Measurements from ENCODE around the gene BCL7A.
"Not testable (repeated sequence)": the region's sequence is repeated elsewhere in the genome, so short reads cannot be mapped to it uniquely, and the experiment has no call there.

The BCL7A gene

DNA sequence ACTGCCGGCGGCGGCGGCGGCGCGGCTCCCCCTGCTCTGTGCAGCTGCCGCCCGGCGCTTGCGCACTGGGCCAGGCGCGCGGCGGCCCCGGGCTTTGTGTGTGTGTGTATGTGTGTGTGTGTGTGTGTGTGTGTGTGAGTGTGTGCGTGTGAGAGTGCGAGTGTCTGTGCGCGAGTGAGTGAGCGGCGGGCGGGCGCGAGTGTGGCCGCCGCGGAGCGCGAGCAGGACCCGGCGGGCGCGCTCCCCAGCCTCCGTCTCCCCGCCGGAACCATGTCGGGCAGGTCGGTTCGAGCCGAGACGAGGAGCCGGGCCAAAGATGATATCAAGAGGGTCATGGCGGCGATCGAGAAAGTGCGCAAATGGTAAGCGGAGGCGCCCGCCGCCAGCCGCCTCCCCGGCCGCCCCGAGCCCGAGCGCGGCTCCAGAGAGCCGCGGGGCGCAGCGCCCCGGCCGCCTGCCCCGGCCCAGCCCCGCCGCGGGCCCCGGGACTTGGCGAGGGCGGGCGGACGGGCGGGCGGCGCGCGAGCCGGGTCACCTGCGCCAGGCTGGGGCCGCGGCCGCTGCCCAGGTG, at the start of gene BCL7A:
Gene BCL7A, plus strand, starts transcription at position 63 of the 571 bp plus-strand sequence. Its CDS starts 208 bp downstream, at position 271.
- peak; percentile 57 for DNase-seq

DNA sequence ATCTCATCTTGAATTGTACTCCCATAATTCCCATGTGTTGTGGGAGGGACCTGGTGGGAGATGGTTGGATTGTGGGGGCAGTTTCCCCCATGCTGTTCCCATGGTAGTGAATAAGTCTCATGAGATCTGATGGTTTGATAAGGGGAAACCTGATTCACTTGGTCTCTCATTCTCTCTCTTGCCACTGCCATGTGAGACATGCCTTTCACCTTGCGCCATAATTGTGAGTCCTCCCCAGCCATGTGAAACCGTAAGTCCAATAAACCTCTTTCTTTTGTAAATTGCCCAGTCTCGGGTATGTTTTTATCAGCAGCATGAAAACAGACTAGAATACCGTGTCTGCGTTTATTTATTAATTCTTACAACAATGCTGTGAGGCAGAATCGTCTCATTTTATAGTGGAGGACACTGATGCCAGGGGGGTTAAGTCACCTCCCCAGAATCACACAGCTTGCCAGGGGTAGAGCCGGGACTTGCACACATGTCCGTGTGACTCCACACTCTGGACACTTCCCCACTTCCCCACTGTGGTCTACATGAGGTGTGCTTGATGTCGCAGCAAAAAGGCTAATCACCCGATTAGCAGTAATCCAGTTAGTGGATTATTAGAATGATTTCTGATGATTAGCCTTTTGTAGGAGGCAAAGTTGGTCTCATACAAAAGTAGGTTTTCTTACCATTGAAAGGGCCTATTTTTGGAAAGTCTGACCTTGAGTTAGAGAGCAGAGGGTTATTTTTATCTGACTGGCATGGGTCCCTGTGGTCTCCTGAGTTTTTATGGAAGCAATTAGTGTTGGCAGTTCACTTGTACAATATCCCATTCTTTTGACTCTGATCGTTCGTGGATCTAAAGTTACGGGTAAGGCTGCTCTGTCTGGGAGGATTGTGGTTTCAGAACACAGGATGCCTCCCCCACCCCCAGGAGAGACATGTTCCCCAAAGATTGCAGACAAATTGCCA, 47.4 kb upstream of the BCL7A start:
- DNase-seq = no peak

DNA sequence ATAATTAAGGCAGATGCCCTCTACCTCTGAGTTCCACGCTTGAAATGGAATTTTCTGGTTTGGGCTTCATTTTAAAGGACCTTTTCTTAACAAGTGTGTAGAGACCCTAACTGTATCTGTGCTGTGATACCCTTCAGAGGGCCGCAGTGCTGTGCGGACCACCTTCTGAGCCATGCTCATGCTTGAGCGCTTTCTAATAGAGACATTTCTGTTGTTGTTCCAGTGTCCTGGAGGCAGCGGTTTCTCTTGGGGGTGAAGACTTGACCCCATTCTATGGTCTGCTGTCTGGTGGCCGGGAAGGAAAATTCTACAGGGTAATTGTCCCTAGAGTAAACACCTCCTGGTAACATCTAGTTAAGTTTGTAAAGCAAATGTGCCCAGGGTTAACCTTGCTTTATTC, 46.7 kb upstream of the BCL7A start:
- no peak for DNase-seq

DNA sequence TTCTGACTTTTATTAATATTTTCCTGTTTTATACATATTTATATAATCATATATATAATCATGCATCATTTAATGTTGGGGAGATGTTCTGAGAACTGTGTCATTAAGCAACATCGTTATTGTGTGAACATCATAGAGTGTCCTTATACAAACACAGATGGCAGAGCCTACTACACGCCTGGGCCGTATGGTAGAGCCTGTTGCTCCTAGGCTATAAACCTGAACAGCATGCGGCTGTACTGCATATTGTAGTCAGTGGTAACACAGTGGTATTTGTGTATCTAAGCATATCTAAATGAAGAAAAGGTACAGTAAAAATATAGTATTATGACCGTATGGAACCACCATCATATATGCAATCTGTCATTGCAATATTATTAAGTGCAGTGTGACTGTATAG, 44.7 kb upstream of the BCL7A start:
- no peak for DNase-seq

DNA sequence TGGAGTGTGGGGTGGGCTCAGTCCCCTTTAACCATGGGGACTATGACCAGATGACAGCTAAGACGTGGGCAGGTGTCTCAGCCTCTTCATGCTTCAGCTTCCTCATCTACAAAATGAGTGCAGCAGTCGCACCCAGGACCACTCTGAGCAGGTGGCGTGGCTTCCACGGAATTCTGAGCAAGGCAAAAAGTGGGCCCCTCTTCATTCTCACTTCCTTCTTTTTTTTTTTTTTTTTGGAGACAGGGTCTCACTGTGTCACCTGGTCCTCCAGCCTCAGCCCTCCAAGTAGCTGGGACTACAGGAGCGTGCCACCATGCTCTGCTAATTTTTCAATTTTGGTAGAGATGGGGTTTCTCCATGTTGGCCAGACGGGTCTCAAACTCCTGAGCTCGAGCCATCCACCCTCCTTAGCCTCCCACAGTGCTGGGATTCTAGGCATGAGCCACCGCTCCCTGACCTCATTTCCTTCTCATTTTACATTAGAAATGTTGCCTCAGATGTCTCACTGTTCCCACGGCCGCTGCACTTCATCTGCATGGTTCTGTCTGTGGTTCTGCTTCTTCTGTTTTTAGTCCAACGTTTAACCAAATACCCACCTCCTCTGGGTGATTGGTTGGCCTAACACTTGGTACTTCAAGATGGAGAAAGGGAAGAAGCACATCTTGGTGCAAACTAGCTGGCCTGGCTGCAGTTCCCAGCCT, 41.3 kb upstream of the BCL7A start:
- DNase-seq = no peak

DNA sequence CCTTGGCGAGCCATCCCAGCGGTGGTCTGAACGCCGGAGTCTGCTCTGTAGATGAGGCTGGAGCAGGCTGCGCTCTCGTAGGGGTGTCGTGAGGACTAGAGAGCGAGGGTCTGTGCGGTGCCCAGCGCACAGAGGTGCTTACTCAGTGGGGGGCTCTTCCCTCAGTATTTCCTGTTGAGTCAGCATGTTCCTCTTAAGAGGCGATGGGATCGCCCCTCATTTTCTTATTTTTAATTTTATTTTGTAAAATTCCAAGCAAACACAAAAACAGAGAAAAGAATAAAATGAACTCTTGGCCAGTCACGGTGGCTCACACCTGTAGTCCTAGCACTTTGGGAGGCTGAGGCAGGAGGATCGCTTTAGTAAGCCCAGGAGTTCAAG, 40.8 kb upstream of the BCL7A start:
- DNase-seq = no peak

DNA sequence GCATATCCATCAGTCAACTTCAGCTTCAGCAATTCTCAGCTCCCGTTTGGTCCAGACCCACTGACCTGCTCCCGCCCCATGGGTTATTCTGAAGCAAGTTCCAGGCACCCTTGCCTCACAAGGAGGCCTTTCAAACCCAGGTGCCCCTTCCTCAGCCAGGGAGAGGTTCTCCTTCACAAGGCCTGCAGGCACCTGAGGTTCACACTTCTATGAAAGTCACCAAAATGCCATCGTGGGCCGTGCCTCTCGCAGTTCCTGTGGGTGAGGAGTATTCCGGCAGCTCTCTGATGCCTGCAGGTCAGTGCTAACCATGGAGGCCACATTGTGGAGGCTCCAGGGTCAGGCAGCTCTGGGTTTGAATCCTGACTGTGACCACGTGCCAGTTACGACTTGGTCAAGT, 40.2 kb upstream of the BCL7A start:
- no peak for DNase-seq

DNA sequence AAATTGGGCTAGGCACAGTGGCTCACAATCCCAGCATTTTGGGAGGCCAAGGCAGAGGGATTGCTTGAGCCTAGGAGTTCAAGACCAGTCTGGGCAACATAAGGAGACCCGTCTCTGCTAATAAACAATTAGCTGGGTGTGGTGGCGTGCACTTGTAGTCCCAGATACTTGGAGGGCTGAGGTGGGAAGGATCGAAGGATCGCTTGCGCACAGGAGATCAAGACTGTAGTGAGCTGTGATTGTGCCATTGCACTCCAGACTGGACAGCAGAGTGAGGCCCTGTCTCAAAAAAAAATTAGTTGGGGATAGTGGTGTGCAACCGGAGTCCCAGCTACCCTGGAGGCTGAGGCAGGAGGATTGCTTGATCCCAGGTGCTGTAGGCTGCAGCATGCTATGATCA, 38.7 kb upstream of the BCL7A start:
- no peak for DNase-seq

DNA sequence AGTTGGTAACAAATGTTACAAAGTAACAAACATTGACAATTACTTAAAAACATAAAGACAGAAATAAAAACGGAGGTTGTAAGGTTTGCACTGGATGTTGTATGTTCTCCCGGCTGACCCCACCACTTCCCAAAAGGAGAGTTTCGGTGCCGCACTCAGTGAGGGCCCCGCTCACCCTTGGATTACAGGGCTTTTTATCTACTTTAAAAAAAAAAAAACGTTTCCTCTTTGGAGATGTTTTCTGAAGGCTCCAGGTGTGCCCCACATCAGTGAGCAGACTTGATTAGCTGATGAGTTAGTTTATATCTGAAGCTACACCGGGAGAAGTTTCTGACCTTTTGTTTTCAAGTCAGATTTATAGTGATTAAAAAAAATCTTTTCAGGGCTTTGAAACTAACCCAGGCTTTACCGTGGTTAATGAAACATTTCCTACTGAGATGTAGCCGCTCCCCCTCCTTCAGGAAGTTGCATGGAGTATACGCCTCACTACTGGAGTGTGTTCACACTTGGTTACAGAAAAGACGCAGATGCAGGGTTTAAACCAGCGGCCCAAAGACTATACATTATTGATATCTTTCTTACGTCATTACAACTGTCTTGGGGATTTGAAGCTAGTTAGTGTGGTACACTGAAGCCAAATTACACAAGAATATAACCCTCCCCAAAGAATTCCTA, 38.0 kb upstream of the BCL7A start:
- no peak for DNase-seq

DNA sequence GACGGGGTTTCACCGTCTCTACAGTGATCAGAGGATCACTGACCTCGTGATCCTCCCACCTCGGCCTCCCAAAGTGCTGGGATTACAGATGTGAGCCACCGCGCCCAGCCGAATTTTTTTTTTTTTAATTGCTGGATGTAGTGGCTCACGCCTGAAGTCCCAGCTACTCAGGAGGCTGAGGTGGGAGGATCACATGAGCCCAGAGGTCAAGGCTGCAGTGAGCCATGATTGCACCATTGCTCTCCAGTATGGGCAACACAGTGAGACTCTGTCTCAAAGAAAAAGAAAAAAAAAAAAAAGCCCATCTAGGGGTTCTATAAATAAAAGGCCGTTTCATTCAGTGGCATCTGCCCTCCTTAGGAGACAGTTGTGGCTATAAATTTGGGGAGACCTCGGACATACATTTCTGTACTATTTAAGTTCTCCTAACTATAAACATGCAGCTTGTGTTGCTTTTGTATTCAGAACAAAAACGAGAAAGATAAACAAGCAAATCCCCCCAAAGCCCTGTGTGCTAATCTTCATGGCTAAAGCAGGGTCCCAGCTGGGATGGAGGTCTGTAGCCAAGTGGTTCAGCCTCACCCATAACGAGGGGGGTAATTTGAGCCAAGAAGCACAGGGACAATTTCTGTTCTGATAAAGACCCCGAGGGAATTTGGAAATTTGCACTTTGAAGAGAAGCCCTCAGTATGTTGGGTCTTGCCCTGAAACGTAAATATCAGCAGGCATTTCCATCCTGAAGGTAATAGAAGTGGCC, 35.0 kb upstream of the BCL7A start:
- no peak for DNase-seq

DNA sequence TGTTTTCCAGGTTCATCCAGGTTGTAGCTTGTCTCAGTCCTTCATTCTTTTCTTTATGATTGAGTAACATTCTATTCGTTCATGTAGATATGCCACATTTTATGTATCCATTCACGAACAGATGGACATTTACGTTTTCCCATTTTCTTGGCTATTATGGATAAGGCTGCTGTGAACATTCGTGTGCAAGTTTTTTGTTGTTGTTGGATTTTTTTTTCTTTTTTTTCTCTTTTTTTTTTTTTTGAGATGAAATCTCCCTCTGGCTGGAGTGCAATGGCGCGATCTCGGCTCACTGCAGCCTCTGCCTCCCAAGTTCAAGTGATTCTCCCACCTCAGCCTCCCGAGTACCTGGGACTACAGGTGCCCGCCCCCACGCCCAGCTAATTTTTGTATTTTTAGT, 33.2 kb upstream of the BCL7A start:
- not testable (repeated sequence) for DNase-seq

DNA sequence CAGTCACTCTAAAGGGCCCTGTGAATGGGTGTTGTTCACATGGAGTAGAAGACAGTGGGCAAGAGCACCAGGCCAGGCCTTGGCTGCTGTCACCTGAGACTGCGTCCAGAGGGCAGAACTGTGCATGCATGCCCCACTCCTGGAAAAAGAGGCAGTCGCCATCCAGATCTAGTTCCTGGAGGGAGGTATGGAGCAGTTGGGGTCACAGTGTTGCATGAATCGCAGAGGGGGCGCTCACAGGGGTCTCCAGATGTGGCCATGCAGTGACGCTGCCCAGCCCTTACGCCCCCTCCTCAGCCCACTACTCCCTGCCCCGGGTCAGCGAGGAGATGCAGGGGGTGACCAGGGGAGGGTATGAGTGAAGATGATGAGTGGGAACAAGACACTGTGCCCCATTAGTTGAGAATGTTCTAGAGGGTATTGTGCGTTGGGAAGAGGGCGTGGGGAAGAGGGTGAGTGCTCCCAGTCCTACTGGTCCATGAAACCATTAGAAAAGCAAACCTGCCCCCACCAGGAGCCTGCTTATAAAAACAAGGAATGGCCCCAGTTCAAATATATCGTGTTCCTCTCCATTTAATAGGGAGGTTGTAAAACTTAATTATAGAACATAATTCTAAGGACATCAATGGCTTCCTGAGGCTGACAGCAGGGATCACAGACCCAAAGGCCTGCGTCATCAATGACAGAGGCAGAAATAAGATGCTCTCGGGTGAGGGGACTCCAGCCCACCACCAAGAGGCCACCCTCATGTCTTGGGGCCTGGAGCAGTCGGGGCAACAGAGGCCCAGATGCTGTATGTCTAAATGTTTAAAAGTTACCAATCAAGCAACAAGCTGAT, 32.2 kb upstream of the BCL7A start:
- no peak for DNase-seq

DNA sequence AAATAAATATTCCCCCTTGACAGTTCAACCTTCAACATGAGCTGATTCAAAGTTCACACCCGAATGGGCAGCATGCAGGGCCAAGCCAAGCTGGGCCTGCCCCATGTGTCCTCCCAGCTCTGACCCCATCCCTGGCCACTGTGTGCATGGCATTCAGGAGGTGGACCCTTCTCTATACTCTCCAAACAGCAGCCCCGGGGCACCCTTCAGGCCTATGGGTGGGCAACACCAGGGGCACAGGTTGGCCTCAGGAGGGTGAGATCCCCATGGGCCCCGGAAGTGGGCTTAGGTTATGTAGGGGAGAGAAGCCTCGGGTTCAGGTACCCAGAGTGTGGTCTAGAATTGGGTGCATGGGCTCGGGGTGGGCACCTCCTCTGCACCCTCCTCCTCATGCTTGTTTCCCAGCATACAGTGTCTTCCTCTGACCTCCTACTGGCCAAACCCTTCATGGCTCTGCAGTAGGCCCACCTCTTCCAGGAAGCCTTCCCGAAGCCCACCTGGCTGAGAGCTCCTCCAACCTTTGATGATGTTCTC, 31.5 kb upstream of the BCL7A start:
- DNase-seq = no peak

DNA sequence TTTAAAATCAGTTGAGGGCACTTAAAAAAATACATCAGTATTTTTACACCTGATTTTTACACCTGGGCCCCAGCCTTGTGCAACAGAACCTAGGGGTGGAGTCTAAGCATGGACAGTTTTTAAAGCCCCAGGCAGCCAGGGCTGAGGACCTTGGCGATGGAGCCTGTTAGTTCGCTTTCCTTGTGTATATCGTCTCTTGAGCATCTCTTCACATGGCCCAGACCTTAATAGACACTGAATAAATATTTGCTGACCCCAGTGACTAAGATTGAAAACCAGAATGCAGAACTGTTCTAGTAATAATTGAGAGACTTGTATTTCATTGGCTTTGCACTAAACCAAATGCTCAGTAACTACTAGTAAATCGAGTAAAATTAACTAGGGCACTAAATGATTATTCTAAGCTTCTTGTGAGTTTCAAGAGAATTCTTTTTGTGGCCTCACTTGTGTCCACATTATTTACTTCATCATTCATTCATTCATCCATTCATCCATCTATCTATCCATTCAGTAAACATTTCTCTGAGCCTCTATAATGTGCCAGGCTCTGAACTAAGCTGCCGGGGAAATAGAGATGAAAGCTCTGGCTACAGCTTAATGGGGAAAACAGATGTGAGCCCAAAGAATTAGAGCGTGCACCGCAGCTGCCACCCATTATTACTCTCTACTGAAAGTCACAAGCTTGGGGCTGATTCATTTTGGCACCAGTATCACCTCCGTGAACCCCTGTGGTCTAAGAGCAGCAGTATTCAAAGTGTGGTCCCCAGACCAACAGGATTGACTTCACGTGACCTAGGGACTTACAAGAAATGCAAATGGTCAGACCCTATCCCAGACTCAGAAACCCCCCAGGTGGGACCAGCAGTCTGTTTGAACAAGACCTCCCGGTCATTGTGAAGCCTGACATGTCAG, 30.7 kb upstream of the BCL7A start:
- no peak for DNase-seq

DNA sequence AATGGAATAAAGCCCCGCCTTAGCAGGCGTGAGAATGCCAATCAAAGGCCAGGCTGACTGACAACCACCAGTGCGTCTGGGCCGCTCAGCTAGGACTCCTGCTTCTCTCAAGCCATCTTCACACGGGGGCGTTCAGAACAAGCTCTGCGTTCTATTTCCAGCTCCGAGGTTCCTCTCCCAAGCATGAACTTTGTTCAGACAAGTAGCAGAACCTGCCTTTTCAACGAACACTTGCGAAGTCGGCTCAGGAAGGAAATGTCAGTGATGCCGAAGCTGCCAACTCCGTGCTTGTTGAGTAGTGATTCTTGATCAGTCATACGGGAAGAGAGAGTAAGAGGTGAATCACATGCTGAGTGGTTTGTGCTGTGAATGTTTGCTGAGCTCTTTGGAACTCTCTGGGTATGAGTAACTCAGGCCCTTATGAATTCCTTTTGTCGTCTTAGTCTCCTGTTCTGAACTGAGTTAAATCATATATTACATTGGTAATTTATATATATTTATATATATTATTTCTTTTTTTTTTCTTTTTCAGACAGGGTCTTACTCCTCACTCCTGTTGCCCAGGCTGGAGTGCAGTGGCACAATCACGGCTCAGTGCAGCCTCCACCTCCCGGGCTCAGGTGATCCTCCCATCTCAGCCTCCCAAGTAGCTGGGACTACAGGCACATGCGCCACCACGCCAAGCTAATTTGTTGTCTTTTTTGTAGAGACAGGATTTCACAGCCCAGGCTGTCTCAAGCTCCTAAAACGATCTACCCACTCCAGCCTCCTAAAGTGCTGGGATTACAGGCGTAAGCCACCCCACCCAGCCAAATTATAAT, 29.4 kb upstream of the BCL7A start:
- DNase-seq = no peak

DNA sequence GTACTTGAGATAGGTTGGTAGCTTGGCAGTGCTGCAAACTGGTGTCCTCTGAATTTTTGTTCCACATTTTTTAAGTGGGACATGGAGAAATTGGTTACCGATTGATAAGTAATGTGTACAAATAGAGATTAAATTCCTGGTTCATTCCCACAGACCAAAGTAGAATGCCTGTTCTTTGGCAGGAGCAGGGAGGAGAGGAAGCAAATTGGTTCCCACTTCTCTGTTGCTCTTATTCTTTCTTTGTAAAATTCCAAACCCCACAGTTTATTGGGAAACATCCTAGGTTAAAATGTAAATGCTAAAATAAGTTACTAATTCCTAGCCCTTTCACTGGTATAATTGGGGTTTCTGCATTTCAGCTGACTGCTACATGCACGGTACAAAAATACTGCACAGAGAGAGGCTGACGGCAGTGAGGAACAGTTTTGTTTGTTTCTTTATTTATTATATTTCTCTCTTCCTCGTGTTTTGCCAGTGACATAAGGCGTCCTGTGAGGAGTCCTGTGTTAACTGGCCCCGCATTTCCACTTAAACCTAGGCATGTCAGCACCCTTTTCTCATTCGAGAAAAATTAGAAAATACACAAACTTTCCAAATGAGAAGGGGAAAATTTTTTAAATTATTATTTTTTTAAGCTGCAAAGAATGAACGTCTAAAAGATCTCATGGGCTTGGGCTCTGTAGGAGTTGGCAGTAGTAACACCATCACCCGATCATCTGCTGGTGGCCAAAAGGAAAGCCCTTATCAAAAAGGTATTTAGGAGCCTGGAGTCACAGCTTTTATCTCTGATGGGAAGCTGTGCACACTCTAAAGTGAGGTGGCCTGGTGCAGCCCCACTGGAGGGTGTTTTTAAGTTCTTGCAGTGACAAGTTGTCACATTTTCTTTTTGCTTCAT, 25.4 kb upstream of the BCL7A start:
- DNase-seq = no peak

DNA sequence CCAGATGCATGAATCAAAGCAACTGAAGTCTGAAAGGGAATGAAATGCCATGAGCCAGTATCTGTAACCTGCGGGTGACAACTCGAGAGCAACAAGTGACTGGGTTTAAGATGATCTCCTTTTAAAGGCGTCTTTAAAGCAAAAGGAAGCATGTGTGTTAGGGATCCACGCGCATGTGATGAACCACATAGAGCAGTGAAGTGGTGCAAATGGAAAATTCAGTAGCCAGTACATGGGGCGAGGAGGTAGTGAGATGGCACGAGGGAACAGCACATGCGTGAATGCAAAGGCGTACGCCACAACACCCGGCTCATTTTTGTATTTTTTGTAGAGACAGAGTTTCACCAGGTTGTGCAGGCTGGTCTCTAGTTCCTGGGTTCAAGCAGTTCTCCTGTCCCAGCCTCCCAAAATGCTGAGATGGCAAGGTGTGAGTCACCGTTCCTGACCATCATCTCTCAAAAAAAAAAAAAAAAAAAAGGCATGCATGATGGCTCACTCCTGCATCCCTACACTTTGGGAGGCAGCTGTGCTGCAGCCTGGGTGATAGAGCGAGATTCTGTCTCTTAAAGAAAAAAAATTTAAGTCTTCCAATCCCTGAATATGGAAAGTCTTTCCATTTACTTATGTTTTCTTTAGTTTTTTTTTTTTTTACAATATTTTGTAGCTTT, 24.6 kb upstream of the BCL7A start:
- DNase-seq = no peak
